HS-27A (cell line): ENCODE results near the gene ANKRD44.

ENCODE experiments used
- DNase-seq: peaks from one replicate; pipeline ENCODE4 v3.0.0-alpha.2; 2012; ENCODE audit warnings: low read depth, missing footprints

ANKRD44 gene

GRCh38 chr2:197113275-197113711 is 197.3 kb downstream of the ANKRD44 start:
- no peak for DNase-seq

- no peak for DNase-seq
These were observed 201.3 kb downstream of the ANKRD44 start for GRCh38 chr2:197109326-197109725.

- DNase-seq = peak; percentile 49
These were observed 201.8 kb downstream of the ANKRD44 start for GRCh38 chr2:197108758-197109157.

- DNase-seq = no peak
These were observed 203.0 kb downstream of the ANKRD44 start for GRCh38 chr2:197107291-197108269.

DNA sequence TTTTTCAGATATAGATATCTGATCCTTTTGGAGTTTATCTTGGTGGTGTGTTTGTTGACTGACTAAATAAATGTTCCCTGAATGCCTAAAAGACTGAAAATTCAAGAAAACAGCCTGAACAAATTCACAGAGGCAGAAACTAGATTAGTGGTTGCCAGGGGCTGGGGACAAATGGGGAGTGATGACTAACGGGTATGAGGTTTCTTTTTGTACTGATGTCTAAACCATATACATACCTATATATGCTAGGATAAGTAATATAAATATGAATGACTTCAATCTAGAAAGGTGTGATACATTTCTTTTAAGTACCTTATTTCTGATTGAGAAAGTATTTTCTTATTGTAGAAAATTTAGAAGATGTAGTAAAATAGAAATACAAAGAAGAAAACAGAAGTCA is 207.2 kb downstream of the ANKRD44 start:
- DNase-seq = no peak

GRCh38 chr2:197102231-197102630 is 208.3 kb downstream of the ANKRD44 start:
- no peak for DNase-seq

GRCh38 chr2:197101519-197101918 is 209.1 kb downstream of the ANKRD44 start:
- no peak for DNase-seq

DNA sequence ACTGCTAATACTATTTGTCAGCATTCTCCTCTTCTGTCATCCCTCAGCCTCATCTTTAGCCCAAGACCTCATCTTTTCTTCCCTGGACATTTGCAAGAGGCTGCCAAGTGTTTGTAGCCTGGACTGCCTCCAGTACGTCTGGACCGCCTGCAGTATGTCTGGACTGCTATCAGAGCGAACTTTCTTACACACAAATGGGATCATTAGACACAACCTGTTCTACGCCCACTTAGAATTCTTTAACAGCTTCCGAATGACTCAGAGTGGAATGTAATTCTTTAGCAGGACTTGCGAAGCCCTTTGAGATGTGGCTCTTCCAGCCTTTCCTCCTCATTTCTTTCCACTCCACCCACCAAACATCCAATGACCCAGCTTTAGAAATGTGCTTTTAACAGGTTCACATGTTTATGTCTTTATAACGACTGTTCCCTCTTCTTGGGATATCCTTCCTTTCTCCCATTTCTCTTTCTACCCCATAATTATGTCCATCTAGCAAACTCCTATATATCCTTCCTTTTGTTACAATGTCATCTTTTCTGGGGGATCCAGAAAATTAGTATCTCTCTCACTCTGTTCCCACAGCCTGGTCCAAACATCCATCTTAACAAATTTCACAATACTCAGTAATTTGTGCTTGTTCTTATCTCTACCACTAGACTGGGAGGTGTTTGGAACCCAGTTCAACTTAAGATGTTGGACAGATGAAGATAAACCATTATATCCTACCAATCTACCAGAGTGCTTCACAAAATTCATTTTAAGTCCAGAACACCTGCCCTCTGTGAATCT is 212.8 kb downstream of the ANKRD44 start:
- no peak for DNase-seq

DNA sequence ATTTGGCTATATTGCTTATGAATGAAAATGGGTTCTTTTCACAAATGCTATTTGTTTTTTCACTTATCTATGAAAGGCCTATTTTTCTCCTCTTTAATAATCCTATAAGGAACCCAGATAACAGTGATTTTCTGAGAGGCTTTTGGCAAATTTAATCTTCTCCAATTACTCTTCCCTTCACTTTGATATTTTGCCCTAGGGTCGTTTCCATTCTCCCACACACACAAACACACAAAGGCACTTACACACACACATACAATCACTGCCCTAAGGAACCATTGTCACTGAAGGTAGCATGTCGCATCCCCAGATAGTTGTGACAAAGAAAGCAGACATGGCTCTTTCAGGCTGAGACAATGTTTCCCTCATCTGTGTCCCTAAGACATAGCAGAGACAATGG is 213.9 kb downstream of the ANKRD44 start:
- no peak for DNase-seq

GRCh38 chr2:197092431-197092830 is 218.1 kb downstream of the ANKRD44 start:
- no peak for DNase-seq

DNA sequence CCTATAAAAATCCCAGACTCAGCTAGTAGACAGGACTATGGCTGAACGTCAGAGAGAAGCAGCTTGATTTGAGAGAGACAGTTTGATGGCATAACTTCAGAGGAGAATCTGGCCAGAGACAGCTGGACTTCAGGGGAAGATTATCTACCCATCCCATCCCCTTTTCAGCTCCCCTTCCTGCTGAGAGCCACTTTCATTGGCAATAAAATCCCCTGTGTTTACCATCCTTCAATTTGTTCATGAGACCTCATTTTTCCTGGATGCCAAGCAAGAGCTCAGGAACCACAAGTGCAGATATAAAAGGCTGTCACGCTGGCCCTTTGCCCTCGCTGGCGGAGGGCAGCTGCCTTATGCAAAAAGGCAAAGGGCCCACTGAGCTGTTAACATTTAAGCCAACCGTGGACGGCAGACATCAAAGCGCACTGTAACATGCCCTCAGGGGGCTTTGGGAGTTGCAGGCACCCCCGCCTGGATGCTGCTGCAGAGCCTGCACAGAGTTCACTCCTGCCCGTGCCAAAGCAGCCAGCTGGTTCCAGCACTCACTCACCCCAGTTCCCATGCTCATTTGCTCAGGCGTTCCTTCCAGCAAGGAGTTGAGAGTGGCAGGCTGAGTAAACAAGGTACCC is 219.7 kb downstream of the ANKRD44 start:
- no peak for DNase-seq

- no peak for DNase-seq
These were observed 220.9 kb downstream of the ANKRD44 start for GRCh38 chr2:197089655-197090054.

DNA sequence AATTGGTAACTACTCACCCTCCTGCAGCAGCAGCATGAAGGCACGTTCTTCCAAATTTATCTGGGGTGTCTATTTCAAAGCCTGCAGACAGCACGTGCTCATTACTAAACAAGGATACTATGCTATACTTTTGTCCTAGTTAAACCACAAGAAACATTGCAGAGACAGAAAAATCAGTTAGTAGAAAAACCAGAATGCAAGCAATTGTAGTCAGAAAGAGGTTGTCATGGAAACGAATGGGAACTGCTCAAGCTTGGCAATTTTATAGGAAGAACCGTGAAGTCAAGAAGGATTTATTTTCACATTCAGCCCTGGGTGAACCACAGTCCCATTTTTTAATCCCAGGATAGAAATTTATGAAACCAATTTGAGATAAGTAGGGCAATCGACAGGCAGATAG is 221.9 kb downstream of the ANKRD44 start:
- DNase-seq = no peak

- no peak for DNase-seq
These were observed 224.1 kb downstream of the ANKRD44 start for GRCh38 chr2:197086500-197086899.

GRCh38 chr2:197085665-197086064 is 224.9 kb downstream of the ANKRD44 start:
- no peak for DNase-seq

GRCh38 chr2:197081294-197081693 is 229.3 kb downstream of the ANKRD44 start:
- no peak for DNase-seq

- no peak for DNase-seq
These were observed 229.9 kb downstream of the ANKRD44 start for GRCh38 chr2:197080578-197081216.

DNA sequence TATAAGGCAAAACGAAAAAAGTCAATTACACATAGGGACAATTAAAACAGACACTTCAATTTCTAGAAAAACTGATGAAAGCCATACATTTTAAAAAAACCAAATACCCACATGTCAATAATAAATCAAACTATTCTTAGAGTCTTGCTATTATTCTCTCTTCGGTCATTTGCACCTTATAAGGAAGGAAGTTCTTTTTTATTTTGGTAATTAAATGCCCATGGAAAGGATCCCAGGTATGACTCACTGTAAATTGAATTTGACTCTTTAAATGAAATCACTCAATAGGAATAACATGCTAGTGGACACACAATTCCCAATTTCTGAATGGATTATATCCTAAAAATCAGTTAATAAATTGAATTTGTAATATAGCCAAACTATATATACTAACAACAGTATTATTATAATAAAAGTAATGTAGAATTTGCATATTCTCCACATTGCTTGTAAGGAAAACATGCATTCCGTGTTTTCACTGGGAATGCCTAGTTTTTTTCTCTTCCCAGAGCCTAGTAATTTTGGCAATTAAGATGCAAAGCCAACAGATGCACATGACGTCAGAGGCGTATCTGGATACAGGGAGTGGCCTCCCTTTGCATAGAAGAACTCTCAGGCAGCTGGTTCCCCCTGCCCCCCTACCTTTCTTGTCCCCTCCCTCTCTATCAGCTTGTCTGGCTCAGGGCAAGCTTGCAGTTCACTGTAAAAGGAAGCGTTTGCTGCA is 230.6 kb downstream of the ANKRD44 start:
- no peak for DNase-seq

DNA sequence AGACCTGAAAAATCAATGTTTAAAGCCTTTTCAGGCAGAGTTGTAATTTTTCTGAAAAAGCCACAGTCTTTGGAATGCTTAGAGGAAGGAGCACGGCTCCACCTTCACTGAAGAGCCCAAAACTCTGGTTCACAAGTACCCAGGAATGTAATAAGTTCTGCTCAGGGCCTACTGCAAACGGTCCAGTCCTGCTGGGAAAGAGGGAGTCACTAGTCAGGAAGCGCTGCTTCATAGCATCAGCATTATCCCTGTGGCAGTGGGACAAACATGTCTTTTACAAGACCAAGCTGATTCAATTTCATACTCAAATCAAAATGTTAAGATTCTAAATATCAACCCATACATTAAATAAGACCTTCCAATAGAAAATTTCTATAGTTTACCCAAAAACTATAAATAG is 231.2 kb downstream of the ANKRD44 start:
- DNase-seq = no peak

- DNase-seq = no peak
These were observed 232.0 kb downstream of the ANKRD44 start for GRCh38 chr2:197078535-197078934.

DNA sequence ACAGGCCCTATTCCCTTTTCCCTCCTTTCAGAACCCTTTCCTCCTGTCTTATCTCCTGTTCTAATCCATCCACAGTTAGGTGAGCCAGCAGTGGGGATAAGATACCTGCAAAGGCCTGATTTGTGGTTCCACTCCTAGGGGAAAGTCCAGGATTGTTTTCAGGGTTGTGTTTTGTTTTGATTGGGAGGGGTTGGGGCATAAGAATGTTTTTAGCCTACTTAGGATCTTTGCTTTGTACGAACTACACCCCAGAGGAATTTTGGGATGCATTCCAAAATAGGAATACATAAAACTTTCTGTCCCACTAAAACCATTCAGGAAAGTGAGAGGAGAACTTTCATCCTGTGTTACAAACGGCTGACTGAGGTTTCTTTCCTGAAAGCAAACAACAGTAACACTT is 233.2 kb downstream of the ANKRD44 start:
- DNase-seq = no peak
